Measurements from ENCODE around the gene C14orf39. TPM values are rescaled to one million over a fixed set of nuclear protein-coding genes. Genes with fewer than 3 reads are reported as not detected.

The C14orf39 gene
- total and polyA plus RNA-seq, 2 experiments from 2014 or later = not detected

DNA sequence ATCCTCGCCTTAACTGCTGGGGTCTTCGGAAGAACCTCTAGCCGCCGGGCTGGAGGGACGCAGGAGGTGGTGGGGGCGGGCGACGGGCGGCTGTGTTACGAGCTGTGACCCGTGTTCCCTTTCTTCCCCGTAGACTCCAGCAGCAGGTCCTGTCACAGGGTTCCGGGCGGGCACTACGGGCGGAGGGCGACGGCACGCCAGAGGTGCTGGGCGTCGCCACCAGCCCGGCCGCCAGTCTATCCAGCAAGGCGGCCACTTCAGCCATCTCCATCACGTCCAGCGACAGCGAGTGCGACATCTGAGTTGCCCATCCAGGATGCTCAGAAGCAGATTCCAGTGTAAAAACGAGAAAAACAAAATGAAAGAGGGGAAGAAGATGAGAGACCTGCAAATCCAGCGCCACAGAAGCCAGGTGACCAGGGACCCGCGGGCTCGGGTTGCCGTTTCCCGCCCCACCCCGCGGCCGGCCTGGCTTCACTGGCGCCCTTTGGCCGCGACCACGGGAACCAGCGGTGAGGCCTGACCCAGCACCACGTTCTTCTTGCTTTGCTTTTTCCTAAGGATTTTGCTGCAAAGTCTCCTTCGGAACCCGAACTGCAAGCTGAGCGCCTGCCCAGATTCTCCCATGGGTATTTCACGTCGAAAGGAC, 25.2 kb upstream of the C14orf39 start:
- H3K4me3 ChIP-seq = no peak overlapping the region
- no peak overlapping the region for H3K27ac ChIP-seq
- in situ Hi-C loops (cut with MboI) = no loop called here
- H2AFZ ChIP-seq = no peak overlapping the region
- H3K36me3 ChIP-seq (ENCODE audit: low read depth) = no peaks in the 10 kb centered on the region
- 10 to 11% methylated on average over 44 to 49 of the region's 49 CpGs for WGBS, 2 experiments (ENCODE audit: low coverage in 1 of 2, low lambda C conversion rate in 2 of 2, missing lambda C conversion rate in 2 of 2)
- TF ChIP-seq EZH2 (IDR thresholded peaks at IDR 0.05; ENCODE audit: insufficient read depth, poor library complexity, severe bottlenecking) = peak; percentile 31
- TF ChIP-seq EZH2phosphoT487 (IDR thresholded peaks at IDR 0.05; ENCODE audit: insufficient read depth, low read depth) = no peak
- H3K4me1 ChIP-seq (ENCODE audit: insufficient read depth) = no peaks in the 10 kb centered on the region
- H4K20me1 ChIP-seq (ENCODE audit: insufficient read depth) = no peaks in the 10 kb centered on the region
- H3K9me2 ChIP-seq (ENCODE audit: insufficient read depth) = no peaks in the 10 kb centered on the region
- no peaks in the 10 kb centered on the region for H3K79me2 ChIP-seq (ENCODE audit: insufficient read depth)
- DNase-seq = no peak
- no peak overlapping the region for H3K4me2 ChIP-seq (ENCODE audit: unreplicated experiment)
- no peak overlapping the region for H3K9ac ChIP-seq
- peaks cover 98% of the 10 kb centered on the region for H3K27me3 ChIP-seq (replicated peaks; ENCODE audit: insufficient read depth)
- no peaks in the 10 kb centered on the region for H3K9me3 ChIP-seq (ENCODE audit: low read depth)
- no peaks in the 10 kb centered on the region for H3F3A ChIP-seq (ENCODE audit: insufficient read depth)

DNA sequence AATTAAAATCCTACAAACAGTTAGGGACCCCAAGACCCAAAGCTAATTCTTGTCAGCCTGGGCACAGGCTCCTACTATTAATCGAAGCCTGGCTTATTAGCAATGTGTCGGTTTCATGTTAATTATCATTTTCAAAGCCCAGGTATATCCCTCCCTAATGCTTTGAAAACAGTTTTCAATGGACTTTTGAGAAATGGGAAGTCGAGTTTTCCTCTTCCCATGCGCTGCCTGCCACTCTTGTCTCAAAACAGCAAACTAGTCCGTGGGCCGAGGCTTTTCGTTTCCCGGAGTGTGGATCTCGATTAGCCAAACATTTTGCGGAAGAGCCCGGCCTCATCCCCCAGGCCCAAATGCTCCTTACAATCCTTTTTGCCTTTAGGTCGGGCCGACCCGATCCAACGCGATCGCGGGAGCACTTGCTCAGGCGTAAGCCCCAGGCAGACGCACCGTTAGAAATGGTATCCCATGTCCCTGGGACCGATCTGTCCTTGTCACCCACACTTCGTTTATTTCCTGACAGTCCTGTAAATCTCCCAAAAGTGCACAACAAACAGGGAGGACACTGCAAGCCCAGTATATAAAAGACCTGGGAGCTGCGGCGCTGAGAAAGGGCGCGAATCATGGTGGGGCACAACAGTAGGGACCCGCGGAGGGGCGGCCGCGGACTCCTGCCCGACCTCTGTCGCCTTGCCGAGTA, 24.5 kb upstream of the C14orf39 start:
- H3K9me3 ChIP-seq (ENCODE audit: low read depth) = no peaks in the 10 kb centered on the region
- in situ Hi-C loops (cut with MboI) = no loop called here
- H3K4me2 ChIP-seq (ENCODE audit: unreplicated experiment) = no peak overlapping the region
- no peaks in the 10 kb centered on the region for H3K4me1 ChIP-seq (ENCODE audit: insufficient read depth)
- no peaks in the 10 kb centered on the region for H4K20me1 ChIP-seq (ENCODE audit: insufficient read depth)
- no peak overlapping the region for H3K27ac ChIP-seq
- H3K79me2 ChIP-seq (ENCODE audit: insufficient read depth) = no peaks in the 10 kb centered on the region
- DNase-seq = no peak
- no peak overlapping the region for H3K9ac ChIP-seq
- no peaks in the 10 kb centered on the region for H3F3A ChIP-seq (ENCODE audit: insufficient read depth)
- no peak overlapping the region for H2AFZ ChIP-seq
- H3K4me3 ChIP-seq = no peak overlapping the region
- no peaks in the 10 kb centered on the region for H3K9me2 ChIP-seq (ENCODE audit: insufficient read depth)
- H3K27me3 ChIP-seq (replicated peaks; ENCODE audit: insufficient read depth) = peaks cover 98% of the 10 kb centered on the region
- TF ChIP-seq EZH2phosphoT487 (IDR thresholded peaks at IDR 0.05; ENCODE audit: insufficient read depth, low read depth) (peak; percentile 59; the same call in 1 of the 2 replicates), EZH2 (IDR thresholded peaks at IDR 0.05; ENCODE audit: insufficient read depth, poor library complexity, severe bottlenecking) (peak; percentile 97)
- 5 to 6% methylated on average over 35 of the region's 35 CpGs for WGBS, 2 experiments (ENCODE audit: low coverage in 1 of 2, low lambda C conversion rate in 2 of 2, missing lambda C conversion rate in 2 of 2)
- H3K36me3 ChIP-seq (ENCODE audit: low read depth) = no peaks in the 10 kb centered on the region

DNA sequence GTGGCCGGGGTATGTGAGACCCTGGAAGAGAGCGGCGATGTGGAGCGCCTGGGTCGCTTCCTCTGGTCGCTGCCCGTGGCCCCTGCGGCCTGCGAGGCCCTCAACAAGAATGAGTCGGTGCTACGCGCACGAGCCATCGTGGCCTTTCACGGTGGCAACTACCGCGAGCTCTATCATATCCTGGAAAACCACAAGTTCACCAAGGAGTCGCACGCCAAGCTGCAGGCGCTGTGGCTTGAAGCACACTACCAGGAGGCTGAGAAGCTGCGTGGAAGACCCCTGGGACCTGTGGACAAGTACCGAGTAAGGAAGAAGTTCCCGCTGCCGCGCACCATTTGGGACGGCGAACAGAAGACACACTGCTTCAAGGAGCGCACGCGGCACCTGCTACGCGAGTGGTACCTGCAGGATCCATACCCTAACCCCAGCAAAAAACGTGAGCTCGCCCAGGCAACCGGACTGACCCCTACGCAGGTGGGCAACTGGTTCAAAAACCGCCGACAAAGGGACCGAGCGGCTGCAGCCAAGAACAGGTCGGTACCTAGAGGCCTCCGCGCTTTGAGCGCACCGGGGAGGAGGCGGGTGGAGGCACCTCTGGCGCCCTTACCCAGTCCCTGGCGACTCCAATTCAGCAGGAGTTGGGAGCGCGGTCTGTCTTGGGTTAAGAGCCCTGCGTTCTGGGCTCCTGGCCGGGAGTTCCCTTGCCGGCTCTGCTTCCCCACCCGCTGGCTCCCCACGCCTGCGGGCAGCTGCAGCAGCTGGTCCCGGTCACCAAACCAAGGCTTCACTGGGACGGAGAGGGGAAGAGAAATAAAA, 23.8 kb upstream of the C14orf39 start:
- Histone ChIP-seq H3K4me1 (ENCODE audit: insufficient read depth) (no peaks in the 10 kb centered on the region), H3K27me3 (replicated peaks; ENCODE audit: insufficient read depth) (peaks cover 99% of the 10 kb centered on the region), H3K9me3 (ENCODE audit: low read depth) (no peaks in the 10 kb centered on the region), H4K20me1 (ENCODE audit: insufficient read depth) (no peaks in the 10 kb centered on the region), H3K36me3 (ENCODE audit: low read depth) (no peaks in the 10 kb centered on the region), H3K9me2 (ENCODE audit: insufficient read depth) (no peaks in the 10 kb centered on the region), H3K9ac (no peak overlapping the region), H2AFZ (no peak overlapping the region), H3K4me3 (no peak overlapping the region), H3K27ac (no peak overlapping the region), H3F3A (ENCODE audit: insufficient read depth) (no peaks in the 10 kb centered on the region), H3K4me2 (ENCODE audit: unreplicated experiment) (no peak overlapping the region), H3K79me2 (ENCODE audit: insufficient read depth) (no peaks in the 10 kb centered on the region)
- no peak for DNase-seq
- WGBS, 2 experiments (ENCODE audit: low coverage in 1 of 2, low lambda C conversion rate in 2 of 2, missing lambda C conversion rate in 2 of 2) = 6 to 7% methylated on average over 57 to 58 of the region's 58 CpGs
- TF ChIP-seq EZH2 (IDR thresholded peaks at IDR 0.05; ENCODE audit: insufficient read depth, poor library complexity, severe bottlenecking) (peak; percentile 10), EZH2phosphoT487 (IDR thresholded peaks at IDR 0.05; ENCODE audit: insufficient read depth, low read depth) (no peak; the same call in 1 of the 2 replicates)
- in situ Hi-C loops (cut with MboI) = no loop called here

DNA sequence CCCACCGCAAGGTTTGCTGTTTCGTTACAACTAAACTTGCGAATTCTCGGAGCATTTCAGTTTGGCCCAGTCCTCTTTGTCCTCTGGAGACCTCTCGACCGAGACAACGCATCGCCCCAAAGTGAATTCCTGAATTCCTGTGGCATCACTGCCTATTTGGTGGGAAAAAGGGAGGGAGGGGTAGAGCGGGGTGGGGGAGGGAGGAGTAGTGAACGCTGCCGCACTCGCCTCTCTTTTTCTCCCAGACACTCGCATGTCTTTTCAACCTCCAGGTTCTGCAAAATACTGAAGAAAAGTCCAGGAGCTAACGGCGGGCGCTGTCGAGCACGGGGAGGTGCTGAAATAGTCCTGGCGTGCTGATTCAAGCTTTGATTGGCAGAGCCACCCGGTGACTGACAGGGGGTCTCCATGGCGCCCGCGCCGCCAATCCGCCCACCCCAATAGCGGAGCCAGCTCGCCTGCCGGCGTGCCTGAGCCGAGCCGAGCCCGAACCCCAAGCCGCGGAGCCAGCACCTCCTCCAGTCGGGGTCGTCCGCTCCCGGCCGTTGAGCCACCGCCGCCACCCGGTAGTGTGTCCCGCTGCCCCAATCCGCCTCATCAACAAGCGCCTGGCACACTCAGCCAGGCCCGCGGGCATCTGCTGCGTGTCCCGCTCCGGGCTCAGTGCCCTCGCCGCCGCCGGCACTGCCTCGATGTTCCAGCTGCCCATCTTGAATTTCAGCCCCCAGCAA, 23.0 kb upstream of the C14orf39 start, which contains the start of gene SIX6:
SIX6 (plus strand) TSS at position 440 of the 731 bp plus-strand sequence; CDS start at position 693, 253 bp downstream.
- Histone ChIP-seq H3K27me3 (replicated peaks; ENCODE audit: insufficient read depth) (peaks cover 99% of the 10 kb centered on the region), H3K79me2 (ENCODE audit: insufficient read depth) (no peaks in the 10 kb centered on the region), H4K20me1 (ENCODE audit: insufficient read depth) (no peaks in the 10 kb centered on the region), H3K4me1 (ENCODE audit: insufficient read depth) (no peaks in the 10 kb centered on the region), H3K9me2 (ENCODE audit: insufficient read depth) (no peaks in the 10 kb centered on the region), H3K9ac (no peak within 1 kb of the TSS), H3F3A (ENCODE audit: insufficient read depth) (no peaks in the 10 kb centered on the region), H3K9me3 (ENCODE audit: low read depth) (no peaks in the 10 kb centered on the region), H3K4me2 (ENCODE audit: unreplicated experiment) (no peak within 1 kb of the TSS), H2AFZ (no peak within 1 kb of the TSS), H3K27ac (no peak within 1 kb of the TSS), H3K36me3 (ENCODE audit: low read depth) (no peaks in the 10 kb centered on the region), H3K4me3 (no peak within 1 kb of the TSS)
- TF ChIP-seq EZH2phosphoT487 (IDR thresholded peaks at IDR 0.05; ENCODE audit: insufficient read depth, low read depth) (no peak), EZH2 (IDR thresholded peaks at IDR 0.05; ENCODE audit: insufficient read depth, poor library complexity, severe bottlenecking) (peak; percentile 18)
- 3 to 4% methylated on average over 44 to 45 of the region's 55 CpGs for WGBS, 2 experiments (ENCODE audit: low coverage in 1 of 2, low lambda C conversion rate in 2 of 2, missing lambda C conversion rate in 2 of 2)
- in situ Hi-C loops (cut with MboI) = no loop called here
- peak; percentile 39 for DNase-seq
